ENCODE results near the gene PRM1.

Gene PRM1

DNA sequence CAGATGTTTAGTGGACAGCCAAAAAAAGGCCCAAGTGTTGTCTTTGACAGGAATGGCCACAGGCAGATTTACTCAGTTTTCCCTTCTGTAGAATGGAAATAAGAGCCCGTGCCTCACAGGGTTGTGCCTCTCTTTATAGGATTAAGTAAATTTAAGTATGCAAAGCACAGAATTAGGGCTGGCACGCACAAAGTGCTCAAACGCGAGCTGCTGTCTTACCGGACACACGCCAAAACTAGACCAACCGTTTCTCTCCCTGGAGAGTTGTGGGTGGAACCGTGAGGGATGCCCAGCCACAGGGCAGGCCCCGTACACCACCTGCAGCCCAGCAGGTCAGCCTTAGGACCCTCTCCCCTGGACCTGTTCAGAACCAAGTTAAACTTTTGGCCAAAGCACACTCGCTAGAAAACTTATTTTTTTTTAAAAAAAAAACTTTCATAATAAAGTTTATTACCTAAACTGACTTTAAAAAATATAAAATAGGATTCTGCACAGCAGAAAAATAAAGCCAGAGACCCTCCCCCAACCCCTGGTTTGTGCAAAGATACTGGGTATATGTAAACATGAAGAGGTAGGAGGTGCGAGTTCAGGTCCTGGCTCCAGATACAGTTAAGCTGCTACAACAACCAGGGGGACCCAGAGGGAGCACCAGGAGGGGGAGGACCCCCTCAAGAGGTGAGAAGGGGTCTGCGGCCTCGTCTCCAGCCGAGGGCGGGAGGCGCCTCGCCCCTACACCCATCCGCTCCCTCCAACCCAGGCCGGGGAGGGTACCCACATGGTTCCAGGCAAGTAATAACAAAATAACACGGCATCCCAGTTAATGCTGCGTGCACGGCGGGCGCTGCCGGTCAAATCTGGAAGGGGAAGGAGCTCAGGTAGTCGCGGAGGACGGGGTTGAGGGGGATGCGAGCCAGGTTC, 26.9 kb downstream of the PRM1 start:
- DNase-seq (ENCODE audit: low read depth), result no peak

DNA sequence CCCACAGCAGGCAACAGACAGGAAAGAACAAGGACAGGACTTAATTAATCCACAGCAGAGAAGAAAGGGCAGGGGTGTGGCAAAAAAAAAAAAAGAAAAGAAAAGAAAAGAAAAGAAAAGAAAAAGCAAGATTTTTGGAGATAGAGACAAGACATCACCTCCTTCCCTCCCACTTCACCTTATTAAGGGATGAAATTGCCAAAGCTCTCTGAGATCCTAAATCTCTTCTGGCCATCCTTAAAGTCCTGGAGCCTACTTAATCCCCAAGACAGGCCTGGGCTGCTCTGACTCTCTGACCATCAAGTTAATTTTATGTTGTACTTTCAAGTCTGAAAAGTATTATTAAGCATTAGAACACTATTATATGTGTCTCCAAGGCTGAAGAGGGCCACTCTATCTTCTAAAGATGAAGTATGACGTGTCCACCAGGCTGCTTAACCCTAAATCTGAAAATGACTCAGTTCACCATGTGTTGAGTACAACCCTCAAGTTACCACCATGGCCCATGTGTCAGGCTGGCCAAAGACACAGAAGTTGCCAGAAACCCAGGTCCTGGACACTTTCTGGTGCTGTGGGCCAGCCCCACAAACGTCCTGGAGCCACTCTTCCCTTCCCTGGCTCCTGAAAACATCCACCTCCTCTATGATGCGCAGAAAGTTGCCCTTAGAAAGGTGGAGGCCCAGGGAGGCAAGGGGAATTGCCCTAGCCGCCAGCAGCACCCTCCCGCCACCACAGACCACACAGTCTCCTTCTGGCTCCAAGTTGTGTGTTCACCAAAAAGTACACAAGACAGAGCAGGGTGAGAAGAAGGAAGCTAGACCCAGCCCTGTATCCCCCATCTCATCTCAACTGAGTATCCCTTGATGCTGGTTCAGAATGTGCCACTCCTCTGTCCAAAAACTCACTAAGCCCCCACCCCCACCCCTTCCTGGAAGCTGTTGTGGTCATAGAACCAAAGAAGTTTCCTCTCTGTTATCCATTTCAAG, 27.8 kb downstream of the PRM1 start:
- DNase-seq (ENCODE audit: low read depth), result no peak

DNA sequence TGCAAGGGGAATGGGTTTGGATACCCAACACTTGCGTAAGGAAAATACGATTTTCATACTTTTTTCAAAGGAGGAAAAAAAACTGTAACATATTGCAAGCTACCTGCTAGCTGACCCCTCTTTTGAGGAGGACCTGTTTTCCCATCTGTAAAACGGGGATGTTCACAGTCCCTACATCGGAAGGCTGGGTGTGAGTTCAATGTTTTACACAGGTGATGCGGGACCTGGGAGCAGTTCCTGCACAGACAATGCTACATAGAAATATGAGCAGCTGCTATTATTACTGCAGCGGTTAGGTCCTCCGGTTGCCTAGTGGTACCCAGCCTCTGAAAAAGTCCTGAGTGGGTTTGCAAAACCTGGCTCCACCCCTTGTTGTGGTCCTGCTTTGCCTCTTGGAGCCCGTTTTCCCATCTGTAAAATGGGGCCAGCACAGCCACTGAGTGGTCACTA, 28.6 kb downstream of the PRM1 start:
- DNase-seq (ENCODE audit: low read depth), result no peak

DNA sequence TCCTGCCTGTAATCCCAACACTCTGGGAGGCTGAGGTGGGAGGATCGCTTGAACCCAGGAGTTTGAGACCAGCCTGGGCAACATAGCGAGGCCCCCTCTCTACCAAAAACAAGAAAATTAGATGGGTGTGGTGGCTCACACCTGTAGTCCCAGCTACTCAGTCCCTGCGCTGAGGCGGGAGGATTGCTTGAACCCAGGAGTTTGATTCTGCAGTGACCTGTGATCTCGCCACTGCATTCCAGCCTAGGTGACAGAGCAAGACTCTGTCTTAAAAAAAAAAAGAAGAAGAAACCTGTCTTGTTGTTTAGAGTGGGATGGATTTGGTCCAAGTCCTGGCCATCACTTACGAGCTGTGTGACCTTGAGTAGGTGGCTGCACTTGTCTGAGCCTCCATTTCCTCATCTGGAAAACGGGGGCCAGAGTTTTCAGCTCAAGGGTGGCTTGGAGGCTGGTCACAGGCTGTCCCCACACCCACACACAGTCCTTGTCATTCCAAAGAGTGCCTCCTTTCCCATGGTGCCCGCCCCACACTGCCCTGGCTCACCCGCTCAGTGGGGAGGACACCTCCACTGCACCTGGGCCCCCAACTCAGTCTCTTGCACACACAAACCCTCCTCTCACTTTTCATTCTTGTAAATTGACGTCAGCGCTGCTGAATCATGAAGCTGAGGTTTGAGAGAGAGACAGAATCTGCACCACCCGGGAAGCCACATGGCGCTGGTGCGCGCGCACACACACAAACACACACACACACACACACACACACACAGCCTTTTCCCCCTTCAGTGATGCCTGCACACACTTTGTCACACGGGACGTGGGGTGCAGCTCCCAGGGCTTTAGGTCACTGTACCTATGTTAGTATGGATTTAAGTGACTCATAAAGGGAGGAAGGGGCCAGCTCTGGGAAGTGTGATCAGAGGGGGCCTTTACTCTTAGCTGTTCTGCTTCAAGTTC, 29.3 kb downstream of the PRM1 start:
- no peak for DNase-seq (ENCODE audit: low read depth)

DNA sequence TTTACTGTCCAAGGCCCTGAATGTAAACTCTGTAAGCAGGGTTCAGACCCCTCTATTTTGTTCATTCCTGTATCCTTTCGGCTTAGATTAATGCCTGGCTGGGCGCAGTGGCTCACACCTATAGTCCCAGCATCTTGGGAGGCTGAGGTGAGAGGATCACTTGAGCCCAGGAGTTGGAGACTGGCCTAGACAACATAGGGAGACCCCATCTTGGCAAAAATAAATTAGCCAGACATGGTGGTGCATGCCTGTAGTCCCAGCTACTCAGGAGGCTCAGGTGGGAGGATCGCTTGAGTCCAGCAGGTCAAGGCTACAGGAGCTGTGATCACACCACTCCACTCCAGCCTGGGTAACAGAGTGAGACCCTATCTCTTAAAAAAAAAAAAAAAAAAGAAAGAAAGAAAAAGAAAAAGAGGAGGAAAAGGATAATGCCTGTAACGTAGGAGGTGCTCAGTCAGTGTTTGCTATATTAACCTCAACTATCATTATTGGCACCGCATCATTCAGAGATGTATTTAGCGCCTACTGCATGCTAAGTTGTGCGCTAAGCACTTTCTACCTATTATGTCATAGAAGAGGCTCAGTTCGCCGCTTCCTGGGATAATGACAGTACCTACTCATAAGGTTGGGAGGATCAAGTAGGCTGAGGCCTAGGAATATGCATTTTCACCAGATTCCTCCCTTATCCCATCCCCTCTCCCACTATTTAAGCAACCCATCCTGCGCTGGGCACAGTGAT, 30.2 kb downstream of the PRM1 start:
- no peak for DNase-seq (ENCODE audit: low read depth)

DNA sequence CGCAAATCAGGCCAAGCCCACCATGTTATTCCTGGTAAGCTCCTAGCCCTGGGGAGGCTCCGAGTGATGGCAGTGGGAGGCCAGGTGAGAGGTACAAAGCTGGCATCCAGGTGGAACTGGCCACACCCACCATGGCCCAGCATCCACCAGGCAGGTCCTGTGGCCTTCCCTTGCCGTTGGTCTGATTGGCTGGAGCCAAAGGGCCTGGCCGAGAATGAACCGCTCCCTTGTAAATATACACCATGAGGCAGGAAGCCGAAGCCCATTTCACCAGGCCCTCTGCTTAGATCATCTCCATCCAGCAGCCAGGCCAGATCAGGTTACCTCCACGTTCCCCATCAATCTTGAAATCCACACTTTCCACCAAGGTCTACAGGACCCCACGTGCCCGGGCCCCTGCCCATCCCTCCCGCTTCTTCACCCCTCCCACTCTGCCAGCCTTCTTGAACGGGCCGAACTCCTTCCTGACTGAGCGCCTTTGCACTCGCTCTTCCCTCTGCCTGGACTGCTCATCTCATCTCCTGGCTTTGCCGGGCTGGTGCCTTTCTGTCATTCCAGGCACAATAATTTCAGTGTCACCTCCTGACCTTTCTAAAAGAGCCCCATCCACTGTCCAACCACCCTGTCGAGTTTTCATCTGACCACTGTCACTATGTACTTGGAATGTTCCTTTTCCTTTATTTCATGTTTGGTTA, 30.9 kb downstream of the PRM1 start:
- no peak for DNase-seq (ENCODE audit: low read depth)

DNA sequence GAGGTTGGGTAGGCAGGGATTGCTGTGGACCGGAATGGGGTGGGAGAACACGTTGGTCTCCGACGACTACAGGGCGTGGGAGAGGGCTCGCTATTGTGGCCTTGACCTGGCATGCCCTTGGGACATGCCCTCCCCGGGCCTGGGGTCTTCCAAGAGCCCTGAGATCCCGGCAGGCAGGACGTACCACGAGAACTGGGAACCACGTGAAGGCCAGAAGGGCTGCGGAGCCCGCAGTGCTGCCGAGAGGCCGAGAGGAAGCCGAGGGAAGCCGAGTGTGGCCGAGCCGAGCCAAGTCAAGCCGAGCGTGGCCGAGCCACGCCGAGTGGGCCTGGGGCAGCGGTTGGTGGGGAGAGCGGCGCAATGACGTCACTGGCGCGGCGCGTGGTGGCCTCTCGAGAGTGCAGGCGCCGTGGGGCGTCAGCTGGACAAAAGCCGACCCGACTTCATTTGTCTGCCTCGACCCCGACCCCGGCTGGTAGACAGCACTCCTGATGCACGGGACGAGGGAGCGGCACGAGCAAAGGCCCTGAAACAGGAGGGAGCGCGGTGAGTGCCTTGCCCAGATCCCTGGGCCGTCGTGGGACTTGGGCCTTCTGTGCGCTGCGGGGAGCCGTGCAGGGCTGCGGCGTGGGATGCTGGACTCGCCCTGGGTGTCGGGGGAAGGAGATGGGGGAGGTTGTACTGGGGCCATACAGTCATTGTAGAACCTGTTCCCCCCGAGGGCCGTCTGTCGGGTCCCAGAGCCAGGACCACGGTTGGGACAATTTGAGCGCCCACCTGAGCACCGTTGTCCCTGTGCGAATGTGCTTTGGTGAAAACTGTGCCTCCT, 31.7 kb downstream of the PRM1 start:
- no peak for DNase-seq (ENCODE audit: low read depth)

DNA sequence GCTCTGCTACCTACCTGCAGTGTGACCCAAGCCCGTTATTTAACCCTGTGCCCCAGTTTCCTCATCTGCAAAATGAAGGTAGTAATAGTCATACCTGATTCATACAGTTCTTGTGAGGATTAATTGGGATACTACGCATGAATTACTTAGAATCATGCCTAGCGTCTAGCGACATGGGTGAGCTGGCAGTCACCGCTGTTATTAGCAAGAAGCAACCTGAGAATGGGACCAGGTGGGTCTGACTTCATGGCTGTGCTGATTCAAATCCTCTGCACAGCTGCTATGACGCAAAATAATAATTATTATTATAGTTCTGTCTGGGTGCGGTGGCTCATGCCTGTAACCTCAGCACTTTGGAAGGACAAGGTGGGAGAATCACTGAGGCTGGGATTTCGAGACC, 33.0 kb downstream of the PRM1 start:
- no peak for DNase-seq (ENCODE audit: low read depth)

DNA sequence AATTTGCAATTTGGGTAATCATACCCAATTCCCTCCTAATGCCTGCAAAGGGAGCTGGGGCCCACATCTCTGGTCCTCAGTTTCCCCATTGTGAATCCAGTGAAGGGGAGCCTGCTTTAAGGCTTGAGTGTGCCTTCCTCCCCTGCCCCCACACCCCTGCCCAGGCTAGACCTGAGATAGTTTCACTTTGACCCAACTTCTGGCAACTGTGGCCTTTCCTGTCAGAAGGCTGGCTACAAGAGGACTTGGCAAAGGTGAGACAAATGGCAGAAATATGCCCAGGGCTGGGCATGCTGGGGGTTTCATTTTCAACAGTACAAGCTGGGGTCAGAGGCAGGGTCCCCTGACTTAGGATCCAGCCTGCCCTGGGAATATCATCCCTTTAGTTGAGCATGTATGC, 35.1 kb downstream of the PRM1 start:
- DNase-seq (ENCODE audit: low read depth), result no peak

DNA sequence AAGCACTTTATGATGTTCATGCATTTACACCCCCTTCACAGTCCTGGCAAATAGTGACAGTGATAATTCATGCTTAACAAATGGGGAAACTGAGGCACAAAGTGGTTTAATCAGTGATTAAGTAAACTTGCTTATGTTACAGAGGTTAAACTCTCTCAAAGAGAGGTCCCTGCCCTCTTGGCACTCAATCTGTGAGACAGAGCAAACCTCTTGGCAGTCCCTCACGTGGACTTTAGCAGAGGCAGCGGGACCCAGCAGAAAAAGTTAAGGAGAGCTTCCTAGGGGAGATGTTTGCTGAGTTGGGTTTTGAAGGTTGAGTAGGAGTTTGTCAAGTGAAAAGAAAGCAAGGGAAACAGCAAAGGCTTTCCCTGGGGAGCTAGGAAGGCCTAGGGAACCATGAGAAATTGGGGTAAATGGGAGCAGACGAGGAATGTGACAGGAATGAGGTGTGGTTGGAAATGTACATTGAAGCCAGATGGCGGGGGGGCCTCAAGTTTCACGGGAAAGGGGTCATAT, 35.9 kb downstream of the PRM1 start:
- no peak for DNase-seq (ENCODE audit: low read depth)

DNA sequence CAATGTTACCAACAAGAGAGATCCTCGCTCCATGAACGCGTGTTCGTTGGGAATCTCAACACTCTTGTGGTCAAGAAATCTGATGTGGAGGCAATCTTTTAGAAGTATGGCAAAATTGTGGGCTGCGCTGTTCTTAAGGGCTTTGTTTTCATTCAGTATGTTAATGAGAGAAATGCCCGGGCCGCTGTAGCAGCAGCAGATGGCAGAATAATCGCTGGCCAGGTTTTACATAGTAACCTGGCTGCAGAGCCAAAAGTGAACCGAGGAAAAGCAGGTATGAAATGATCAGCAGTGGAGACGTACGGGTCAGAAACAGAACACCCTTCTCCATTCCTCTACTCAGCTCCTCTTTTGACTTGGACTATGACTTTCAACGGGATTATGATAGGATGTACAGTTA, 38.5 kb downstream of the PRM1 start:
- no peak for DNase-seq (ENCODE audit: low read depth)

DNA sequence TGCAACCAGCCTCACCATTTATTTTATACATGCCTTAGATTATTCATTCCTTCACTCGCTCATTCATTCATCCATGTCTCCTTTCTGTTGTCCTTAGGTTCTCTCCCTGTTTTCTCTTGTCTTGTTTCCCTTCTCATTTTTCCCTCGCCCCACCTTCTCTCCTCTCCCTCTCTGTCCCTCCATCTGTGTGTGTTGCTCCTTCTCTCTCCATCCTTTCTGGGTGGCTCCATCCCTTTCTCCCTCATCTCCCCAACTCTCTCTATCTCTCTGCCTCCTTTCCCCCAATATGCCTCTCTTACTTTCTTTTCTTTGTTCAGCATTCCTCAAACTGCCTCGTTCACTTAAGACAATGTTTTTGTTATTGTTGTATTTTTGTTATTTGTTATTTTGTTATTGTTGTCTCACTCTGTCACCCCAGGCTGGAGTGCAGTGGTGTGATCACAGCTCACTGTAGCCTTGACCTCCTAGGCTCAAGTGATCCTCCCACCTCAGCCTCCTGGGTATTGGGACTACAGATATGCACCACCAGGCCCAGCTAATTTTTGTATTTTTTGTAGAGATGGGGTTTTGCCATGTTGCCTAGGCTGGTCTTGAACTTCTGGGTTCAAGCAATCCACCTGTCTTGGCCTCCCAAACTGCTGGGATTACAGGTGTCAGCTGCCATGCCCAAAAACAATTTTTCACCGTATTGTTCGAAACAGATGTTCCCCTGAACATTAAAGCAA, 39.5 kb downstream of the PRM1 start:
- no peak for DNase-seq (ENCODE audit: low read depth)

DNA sequence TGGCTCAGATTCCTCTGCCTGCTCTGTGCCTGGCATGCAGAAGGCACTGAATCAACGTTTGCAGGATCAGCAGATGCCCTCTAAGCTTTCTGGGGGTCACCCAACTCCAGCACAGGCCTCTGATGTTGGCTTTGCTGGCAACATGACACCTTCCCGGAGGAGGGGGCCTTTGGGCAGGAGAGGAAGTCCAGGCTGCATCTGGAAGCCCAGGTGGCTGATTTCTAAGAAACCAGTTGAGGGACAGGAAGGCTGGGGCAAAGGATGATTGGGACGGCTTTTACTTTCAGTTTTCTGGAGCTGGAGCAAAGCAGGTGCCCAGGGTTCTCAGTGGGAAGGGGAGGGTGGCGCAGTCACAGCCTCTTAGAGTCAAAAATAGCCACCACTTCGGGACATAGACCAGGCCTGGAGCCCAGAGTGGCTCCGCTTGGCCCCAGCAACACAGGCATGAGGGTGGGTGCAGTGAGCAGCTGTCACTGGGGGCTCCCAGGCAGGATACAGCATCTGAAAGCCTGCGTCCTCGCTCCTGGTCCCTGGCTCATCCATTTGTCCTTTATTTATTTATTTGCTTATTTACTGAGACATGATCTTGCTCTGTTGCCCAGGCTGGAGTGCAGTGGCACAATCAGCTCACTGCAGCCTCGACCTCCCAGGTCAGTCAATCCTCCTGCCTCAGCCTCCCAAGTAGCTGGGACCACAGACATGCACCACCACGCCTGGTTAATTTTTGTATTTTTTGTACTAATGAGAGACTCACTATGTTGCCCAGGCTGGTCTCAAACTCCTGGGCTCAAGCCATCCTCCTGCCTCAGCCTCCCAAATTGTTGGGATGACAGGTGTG, 40.3 kb downstream of the PRM1 start:
- no peak for DNase-seq (ENCODE audit: low read depth)

DNA sequence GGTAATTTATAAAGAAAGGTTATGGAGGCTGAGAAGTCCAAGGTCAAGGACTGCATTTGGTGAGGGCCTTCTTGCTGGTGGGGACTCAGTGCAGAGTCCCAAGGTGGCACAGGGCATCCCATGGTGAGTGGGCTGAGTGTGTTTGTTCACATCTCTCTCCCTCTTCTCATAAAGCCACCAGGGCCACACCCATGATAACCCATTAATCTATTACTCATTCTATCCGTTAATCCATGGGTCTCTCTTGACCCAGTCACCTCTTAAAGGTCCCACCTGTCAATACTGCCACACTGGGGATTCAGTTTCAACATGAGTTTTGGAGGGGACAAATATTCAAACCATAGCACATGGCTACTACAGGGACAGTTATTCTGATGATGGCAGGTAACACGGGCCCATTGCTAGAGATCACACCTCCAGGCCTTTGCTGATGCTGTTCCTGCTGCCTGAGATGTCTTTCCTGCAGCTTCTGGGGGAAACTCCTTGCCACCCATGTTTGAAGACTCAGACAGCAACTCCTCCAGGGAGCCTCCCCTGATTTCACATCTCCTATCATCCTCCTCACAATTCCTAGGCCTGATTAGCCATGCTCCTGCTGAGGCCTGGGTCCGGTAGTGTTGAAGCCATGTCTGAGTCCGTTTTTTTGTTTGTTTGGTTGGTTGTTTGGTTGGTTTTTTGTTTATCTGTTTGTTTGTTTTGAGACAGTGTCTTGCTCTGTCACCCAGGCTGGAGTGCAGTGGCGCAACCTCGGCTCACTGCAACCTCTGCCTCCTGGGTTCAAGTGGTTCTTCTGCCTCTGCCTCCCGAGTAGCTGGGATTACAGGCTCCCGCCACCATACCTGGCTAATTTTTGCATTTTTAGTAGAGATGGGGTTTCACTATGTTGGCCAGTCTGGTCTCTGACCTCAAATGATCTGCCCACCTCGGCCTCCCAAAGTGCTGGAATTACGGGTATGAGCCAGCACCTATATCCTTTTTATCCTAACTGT, 41.2 kb downstream of the PRM1 start:
- no peak for DNase-seq (ENCODE audit: low read depth)

DNA sequence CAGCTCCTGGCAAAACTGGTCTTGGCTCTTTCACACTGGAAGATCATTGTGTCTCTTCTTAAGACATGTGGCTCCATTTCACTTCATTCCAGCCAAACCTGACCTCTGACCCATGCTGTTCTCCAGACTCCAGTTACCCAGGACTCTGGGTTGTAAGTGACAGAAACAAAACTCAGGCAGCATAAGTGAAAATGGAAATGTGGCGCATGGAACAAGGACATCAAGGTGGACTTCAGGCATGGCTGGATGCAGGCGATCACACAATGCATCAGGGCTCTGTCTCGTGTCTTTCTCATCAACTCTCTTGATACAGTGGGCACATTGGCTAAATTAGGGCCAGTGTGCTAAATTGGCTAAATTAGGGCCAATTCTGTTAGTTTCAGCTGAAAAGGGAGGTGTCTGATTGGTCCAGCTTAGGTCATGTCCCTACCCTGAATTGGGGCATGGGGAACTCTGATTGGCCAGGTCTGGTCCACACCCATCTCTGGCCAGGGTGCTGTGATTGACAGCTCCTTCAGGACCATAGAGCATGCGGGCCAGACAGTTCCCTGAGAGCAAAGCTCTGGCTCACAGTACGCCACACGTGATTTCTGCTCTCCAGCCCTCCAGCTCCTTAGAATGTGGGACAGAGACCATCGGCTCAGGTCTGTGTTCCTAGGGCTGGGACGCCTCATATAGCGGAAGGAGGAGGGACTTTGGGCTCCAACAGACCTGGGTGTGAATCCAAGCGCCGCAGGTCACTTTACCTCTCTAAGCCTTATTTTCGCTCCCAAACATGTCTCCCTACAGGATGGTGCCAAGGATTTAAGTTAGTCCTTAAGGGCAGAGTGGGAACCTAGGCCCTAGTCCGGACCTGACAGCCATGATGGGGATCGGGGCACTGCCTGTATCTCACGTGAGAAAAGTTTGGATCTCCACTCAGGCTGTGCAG, 42.6 kb downstream of the PRM1 start:
- DNase-seq (ENCODE audit: low read depth), result no peak
